ENCODE results near the gene PEAK3.
A peak's percentile ranks its signal among the peaks of the same experiment; 100 is the strongest.

The PEAK3 gene

DNA sequence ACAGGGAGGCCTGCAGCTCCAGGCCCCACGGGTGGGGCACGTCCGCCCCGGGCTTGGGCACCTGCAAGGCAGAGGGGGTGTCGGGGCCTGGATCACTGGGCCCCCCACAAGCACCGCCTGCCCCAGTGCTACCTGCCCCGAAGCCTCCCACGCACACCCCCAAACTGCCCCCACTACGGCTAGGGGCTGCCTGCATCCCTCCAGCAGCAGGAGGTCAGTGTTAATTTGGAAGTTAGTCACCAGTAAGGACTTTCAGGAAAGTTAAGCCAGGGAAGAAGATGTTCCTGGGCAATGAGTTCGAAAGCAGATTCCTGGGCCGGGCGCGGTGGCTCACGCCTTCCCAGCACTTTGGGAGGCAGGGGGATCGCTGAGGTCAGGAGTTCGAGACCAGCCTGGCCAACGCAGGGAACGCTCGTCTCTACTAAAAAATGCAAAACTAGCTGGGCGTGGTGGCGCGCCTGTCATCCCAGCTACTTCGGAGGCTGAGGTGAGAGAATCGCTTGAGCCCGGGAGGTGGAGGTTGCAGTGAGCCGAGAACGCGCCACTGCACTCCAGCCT lies 5.5 kb downstream of the PEAK3 start:
- H3K9me2 ChIP-seq (replicated peaks; ENCODE audit: insufficient read depth, low read length), result no peaks in the 10 kb centered on the region
- H3K9ac ChIP-seq (ENCODE audit: low read length), result no peak overlapping the region
- H3K36me3 ChIP-seq (replicated peaks; ENCODE audit: insufficient read depth, low read length), result peaks cover 14% of the 10 kb centered on the region
- no peak for DNase-seq
- no peak overlapping the region for H3K4me3 ChIP-seq (ENCODE audit: low read length)
- H3K27ac ChIP-seq (ENCODE audit: low read length), result no peak overlapping the region
- H3K4me1 ChIP-seq (ENCODE audit: low read length), result peaks cover 22% of the 10 kb centered on the region
- H2AFZ ChIP-seq (ENCODE audit: low read length), result no peak overlapping the region
- H3K27me3 ChIP-seq (replicated peaks; ENCODE audit: insufficient read depth, low read length), result no peaks in the 10 kb centered on the region
- no peak overlapping the region for H3K4me2 ChIP-seq (ENCODE audit: low read depth, low read length)
- H3K79me2 ChIP-seq (ENCODE audit: low read length), result peaks cover 36% of the 10 kb centered on the region
- peaks cover 27% of the 10 kb centered on the region for H3F3A ChIP-seq (ENCODE audit: insufficient read depth, low read length)
- no peak for TF ChIP-seq EZH2phosphoT487 (IDR thresholded peaks at IDR 0.05; ENCODE audit: low read length)
- TF ChIP-seq EZH2 (optimal IDR thresholded peaks at IDR 0.05; ENCODE audit: low read depth, low read length), result no peak
- TF ChIP-seq, protein P1, sequence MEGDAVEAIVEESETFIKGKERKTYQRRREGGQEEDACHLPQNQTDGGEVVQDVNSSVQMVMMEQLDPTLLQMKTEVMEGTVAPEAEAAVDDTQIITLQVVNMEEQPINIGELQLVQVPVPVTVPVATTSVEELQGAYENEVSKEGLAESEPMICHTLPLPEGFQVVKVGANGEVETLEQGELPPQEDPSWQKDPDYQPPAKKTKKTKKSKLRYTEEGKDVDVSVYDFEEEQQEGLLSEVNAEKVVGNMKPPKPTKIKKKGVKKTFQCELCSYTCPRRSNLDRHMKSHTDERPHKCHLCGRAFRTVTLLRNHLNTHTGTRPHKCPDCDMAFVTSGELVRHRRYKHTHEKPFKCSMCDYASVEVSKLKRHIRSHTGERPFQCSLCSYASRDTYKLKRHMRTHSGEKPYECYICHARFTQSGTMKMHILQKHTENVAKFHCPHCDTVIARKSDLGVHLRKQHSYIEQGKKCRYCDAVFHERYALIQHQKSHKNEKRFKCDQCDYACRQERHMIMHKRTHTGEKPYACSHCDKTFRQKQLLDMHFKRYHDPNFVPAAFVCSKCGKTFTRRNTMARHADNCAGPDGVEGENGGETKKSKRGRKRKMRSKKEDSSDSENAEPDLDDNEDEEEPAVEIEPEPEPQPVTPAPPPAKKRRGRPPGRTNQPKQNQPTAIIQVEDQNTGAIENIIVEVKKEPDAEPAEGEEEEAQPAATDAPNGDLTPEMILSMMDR (IDR thresholded peaks at IDR 0.05; ENCODE audit: low read length), result no peak
- H3K9me3 ChIP-seq (replicated peaks; ENCODE audit: insufficient read depth, low read length), result no peaks in the 10 kb centered on the region
- H4K20me1 ChIP-seq (ENCODE audit: insufficient read depth, low read length), result peaks cover 18% of the 10 kb centered on the region

DNA sequence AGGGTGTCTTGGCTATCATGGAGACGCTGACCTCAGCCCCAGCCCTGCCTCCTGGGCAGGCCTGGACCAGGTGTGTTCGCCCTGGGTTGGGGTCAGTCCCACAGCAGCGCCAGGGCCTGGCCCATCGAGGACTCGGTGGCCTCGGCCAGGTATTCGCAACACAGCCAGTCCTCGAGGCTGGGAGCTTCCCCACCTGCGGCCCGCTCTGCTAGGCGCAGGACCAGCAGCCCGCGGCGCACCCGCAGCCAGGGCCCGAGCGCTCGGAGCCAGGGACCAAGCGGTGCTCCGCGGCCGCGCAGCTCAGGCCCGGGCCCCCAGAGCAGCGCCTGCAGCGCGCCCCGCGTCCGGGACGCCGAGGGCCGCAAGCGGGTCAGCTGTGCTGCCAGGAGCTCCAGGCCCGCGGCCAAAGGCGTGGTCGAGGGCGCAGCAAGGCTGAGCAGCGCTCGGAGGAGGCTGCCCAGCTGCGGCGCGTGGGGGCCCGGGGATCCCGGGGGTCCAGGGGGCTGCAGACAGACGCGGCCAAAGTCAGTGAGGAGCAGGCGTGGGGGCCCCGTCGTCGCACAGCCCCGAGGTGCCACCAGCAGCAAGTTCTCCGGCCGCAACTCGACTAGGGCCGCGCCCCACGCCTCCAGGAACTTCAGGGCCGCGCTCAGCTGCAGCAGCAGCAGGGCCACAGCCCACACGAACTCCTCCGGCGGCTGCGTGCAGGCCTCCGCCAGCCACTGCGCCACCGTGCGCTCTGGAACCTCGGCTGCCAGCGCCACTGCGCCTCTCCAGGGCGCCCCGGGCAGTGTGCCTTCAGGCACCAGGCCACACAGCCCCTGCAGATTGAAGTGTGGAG lies 6.2 kb downstream of the PEAK3 start:
- H3K9ac ChIP-seq (ENCODE audit: low read length), result no peak overlapping the region
- H3K79me2 ChIP-seq (ENCODE audit: low read length), result peaks cover 43% of the 10 kb centered on the region
- DNase-seq, result peak; percentile 5
- no peak overlapping the region for H3K27ac ChIP-seq (ENCODE audit: low read length)
- TF ChIP-seq EZH2phosphoT487 (IDR thresholded peaks at IDR 0.05; ENCODE audit: low read length), result no peak
- no peak for TF ChIP-seq EZH2 (optimal IDR thresholded peaks at IDR 0.05; ENCODE audit: low read depth, low read length)
- TF ChIP-seq, protein P1 (IDR thresholded peaks at IDR 0.05; ENCODE audit: low read length), result no peak
- no peaks in the 10 kb centered on the region for H3K9me2 ChIP-seq (replicated peaks; ENCODE audit: insufficient read depth, low read length)
- H3K4me3 ChIP-seq (ENCODE audit: low read length), result no peak overlapping the region
- peaks cover 17% of the 10 kb centered on the region for H3K36me3 ChIP-seq (replicated peaks; ENCODE audit: insufficient read depth, low read length)
- H3F3A ChIP-seq (ENCODE audit: insufficient read depth, low read length), result peaks cover 34% of the 10 kb centered on the region
- H3K4me1 ChIP-seq (ENCODE audit: low read length), result peaks cover 26% of the 10 kb centered on the region
- H3K27me3 ChIP-seq (replicated peaks; ENCODE audit: insufficient read depth, low read length), result no peaks in the 10 kb centered on the region
- no peak overlapping the region for H3K4me2 ChIP-seq (ENCODE audit: low read depth, low read length)
- no peaks in the 10 kb centered on the region for H3K9me3 ChIP-seq (replicated peaks; ENCODE audit: insufficient read depth, low read length)
- H2AFZ ChIP-seq (ENCODE audit: low read length), result no peak overlapping the region
- peaks cover 25% of the 10 kb centered on the region for H4K20me1 ChIP-seq (ENCODE audit: insufficient read depth, low read length)

DNA sequence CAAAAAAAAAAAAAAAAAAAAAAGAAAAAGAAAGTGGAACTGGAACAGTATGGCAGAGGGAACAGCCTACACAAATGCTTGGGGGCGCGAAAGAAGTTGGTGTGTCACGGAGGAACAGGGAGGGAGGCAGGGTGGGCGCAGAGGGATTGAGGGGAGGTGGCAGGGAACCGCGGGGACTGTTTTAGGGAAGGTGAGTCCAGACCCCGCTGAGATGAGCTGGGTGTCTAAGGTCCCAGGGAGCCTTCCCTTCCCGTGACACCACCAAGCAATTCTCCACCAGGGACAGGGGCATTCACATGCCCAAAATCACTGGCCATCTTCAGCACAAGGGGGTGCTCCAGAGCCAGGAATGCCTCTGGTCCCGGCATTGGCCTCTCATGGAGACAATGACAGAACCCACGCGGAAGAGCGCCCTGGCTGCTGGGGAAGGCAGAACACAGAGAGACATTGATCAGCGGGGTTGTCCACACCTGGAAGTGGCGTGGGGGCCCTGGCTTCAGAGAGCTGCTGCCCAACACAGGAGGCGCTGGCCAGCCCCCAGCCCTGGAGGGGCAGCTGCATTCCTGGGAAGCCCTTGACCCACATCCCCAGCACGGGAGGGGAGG lies 6.9 kb downstream of the PEAK3 start:
- TF ChIP-seq EZH2phosphoT487 (IDR thresholded peaks at IDR 0.05; ENCODE audit: low read length) (no peak), EZH2 (optimal IDR thresholded peaks at IDR 0.05; ENCODE audit: low read depth, low read length) (no peak)
- TF ChIP-seq, protein P1 (IDR thresholded peaks at IDR 0.05; ENCODE audit: low read length), result peak; percentile 60
- Histone ChIP-seq H2AFZ (ENCODE audit: low read length) (no peak overlapping the region), H3K4me1 (ENCODE audit: low read length) (peaks cover 26% of the 10 kb centered on the region), H3K4me2 (ENCODE audit: low read depth, low read length) (no peak overlapping the region), H3K27me3 (replicated peaks; ENCODE audit: insufficient read depth, low read length) (no peaks in the 10 kb centered on the region), H4K20me1 (ENCODE audit: insufficient read depth, low read length) (peaks cover 32% of the 10 kb centered on the region), H3K36me3 (replicated peaks; ENCODE audit: insufficient read depth, low read length) (peaks cover 17% of the 10 kb centered on the region), H3K9me3 (replicated peaks; ENCODE audit: insufficient read depth, low read length) (no peaks in the 10 kb centered on the region), H3K4me3 (ENCODE audit: low read length) (no peak overlapping the region), H3F3A (ENCODE audit: insufficient read depth, low read length) (peaks cover 40% of the 10 kb centered on the region), H3K9ac (ENCODE audit: low read length) (no peak overlapping the region), H3K9me2 (replicated peaks; ENCODE audit: insufficient read depth, low read length) (no peaks in the 10 kb centered on the region), H3K79me2 (ENCODE audit: low read length) (peaks cover 51% of the 10 kb centered on the region), H3K27ac (ENCODE audit: low read length) (no peak overlapping the region)
- peak; percentile 63 for DNase-seq
